HepG2 (cell line): Measurements from ENCODE around the gene CDC42BPG. TPM values are rescaled to one million over a fixed set of nuclear protein-coding genes. Genes with fewer than 3 reads are reported as not detected.
A peak's percentile ranks its signal among the peaks of the same experiment; 100 is the strongest.

Source experiments
- DNMT3B ChIP-seq: conservative IDR thresholded peaks from 2 replicates; pipeline ENCODE4 v1.6.1; 2016; ENCODE audit warnings: missing biosample characterization, control low read depth
- EEA1 ChIP-seq: sonication (generic); formaldehyde crosslinking; IDR thresholded peaks from 2 replicates; pipeline ENCODE4 v1.5.1; 2020; ENCODE audit warnings: mild to moderate bottlenecking, missing genetic modification reagents, borderline replicate concordance
- ELF1 ChIP-seq: sonication (generic); formaldehyde crosslinking; IDR thresholded peaks from 2 replicates; pipeline ENCODE4 v1.4.0; 2020; ENCODE audit warnings: missing genetic modification reagents
- FOXJ3 ChIP-seq: sonication (generic); formaldehyde crosslinking; IDR thresholded peaks from 2 replicates; pipeline ENCODE4 v1.4.0; 2020; ENCODE audit warnings: missing genetic modification reagents, mild to moderate bottlenecking, borderline replicate concordance
- HCFC1 ChIP-seq: fragments of 150-350 bp; IDR thresholded peaks from 2 replicates; pipeline ENCODE4 v1.6.1; 2014; ENCODE audit warnings: low read depth, low read length
- HNF4G ChIP-seq, 2 experiments: sonication (generic) in 1 of 2; formaldehyde crosslinking in 1 of 2; IDR thresholded peaks; 2 replicates each; pipeline versions ENCODE4 v1.4.0 to v1.6.1; 2011 to 2020; ENCODE audit warnings: borderline replicate concordance in 2 of 2, low read depth in 2 of 2, mild to moderate bottlenecking in 2 of 2, low read length in 1 of 2, missing genetic modification reagents in 1 of 2, moderate library complexity in 1 of 2
- HNRNPH1 ChIP-seq: fragments of 200-400 bp; formaldehyde crosslinking; optimal IDR thresholded peaks from 2 replicates; pipeline ENCODE3; 2017; ENCODE audit warnings: mild to moderate bottlenecking, low read depth, low read length
- HNRNPL ChIP-seq: fragments of 200-400 bp; formaldehyde crosslinking; IDR thresholded peaks from 2 replicates; pipeline ENCODE4 v1.6.1; 2017; ENCODE audit warnings: mild to moderate bottlenecking, low read depth, low read length
- ISX ChIP-seq: sonication (generic); formaldehyde crosslinking; conservative IDR thresholded peaks from 2 replicates; pipeline ENCODE4 v1.5.0; 2020; ENCODE audit warnings: missing genetic modification reagents
- JUND ChIP-seq: sonication (generic); formaldehyde crosslinking; IDR thresholded peaks from 2 replicates; pipeline ENCODE4 v1.8.0; 2022; ENCODE audit warnings: mild to moderate bottlenecking, missing genetic modification reagents
- KDM1A ChIP-seq: IDR thresholded peaks from 2 replicates; pipeline ENCODE4 v1.6.1; 2016; ENCODE audit warnings: missing compliant biosample characterization
- KDM2A ChIP-seq: sonication (generic); formaldehyde crosslinking; IDR thresholded peaks from 2 replicates; pipeline ENCODE4 v1.4.0; 2020; ENCODE audit warnings: low read depth, missing genetic modification reagents, borderline replicate concordance
- MAFK ChIP-seq, 2 experiments: IDR thresholded peaks in 1 of 2; conservative IDR thresholded peaks in 1 of 2; 2 replicates each; pipeline ENCODE4 v1.6.1; 2011; ENCODE audit warnings: improper control_type of control experiment in 2 of 2, low read length in 2 of 2
- REPIN1 ChIP-seq: sonication (generic); formaldehyde crosslinking; IDR thresholded peaks from 2 replicates; pipeline ENCODE4 v1.8.0; 2022; ENCODE audit warnings: missing genetic modification reagents, low read depth, mild to moderate bottlenecking, borderline replicate concordance
- SP2 ChIP-seq: sonication (generic); formaldehyde crosslinking; IDR thresholded peaks from 2 replicates; pipeline ENCODE4 v1.5.1; 2020; ENCODE audit warnings: mild to moderate bottlenecking, missing genetic modification reagents
- ZMYM3 ChIP-seq: sonication (generic); formaldehyde crosslinking; IDR thresholded peaks from 2 replicates; pipeline ENCODE4 v1.5.1; 2020; ENCODE audit warnings: mild to moderate bottlenecking, missing genetic modification reagents
- ZNF251 ChIP-seq: sonication (generic); formaldehyde crosslinking; IDR thresholded peaks from 2 replicates; pipeline ENCODE4 v1.9.0; 2021; ENCODE audit warnings: mild to moderate bottlenecking, missing genetic modification reagents
- ZNF33A ChIP-seq: sonication (generic); formaldehyde crosslinking; IDR thresholded peaks from 2 replicates; pipeline ENCODE4 v1.5.1; 2020; ENCODE audit warnings: missing genetic modification reagents, mild to moderate bottlenecking, moderate library complexity, borderline replicate concordance
- ZNF343 ChIP-seq: sonication (generic); formaldehyde crosslinking; IDR thresholded peaks from 2 replicates; pipeline ENCODE4 v1.4.0; 2020; ENCODE audit warnings: mild to moderate bottlenecking, missing genetic modification reagents
- ZNF563 ChIP-seq: sonication (generic); formaldehyde crosslinking; IDR thresholded peaks from 2 replicates; pipeline ENCODE4 v1.8.0; 2022; ENCODE audit warnings: mild to moderate bottlenecking, moderate library complexity, missing genetic modification reagents
- ZNF672 ChIP-seq: sonication (generic); formaldehyde crosslinking; IDR thresholded peaks from 2 replicates; pipeline ENCODE4 v1.8.1; 2022; ENCODE audit warnings: missing genetic modification reagents
- ZNF761 ChIP-seq: sonication (generic); formaldehyde crosslinking; conservative IDR thresholded peaks from 2 replicates; pipeline ENCODE4 v1.4.0; 2020; ENCODE audit warnings: mild to moderate bottlenecking, missing genetic modification reagents
- ZNF780A ChIP-seq: sonication (generic); formaldehyde crosslinking; IDR thresholded peaks from 2 replicates; pipeline ENCODE4 v1.8.0; 2022; ENCODE audit warnings: mild to moderate bottlenecking, missing genetic modification reagents, moderate library complexity
- polyA plus RNA-seq, 8 experiments: library from polyadenylated mRNA; depleted of rRNA in 3 of 8; stranded (reverse) in 7 of 8; unstranded in 1 of 8; fragments of >200 nt; fragmentation: Illumina TruSeq in 4 of 8; extraction: Trizol in 4 of 8; gene quantifications; 2 replicates each; pipeline versions ENCODE4 v1.2.1 to v1.2.3, GENCODE V29; 2011 to 2016; ENCODE audit warnings: low read depth in 4 of 8, missing spikeins in 1 of 8, mixed read lengths in 1 of 8; ENCODE audit not compliant: insufficient read depth in 1 of 8
- total RNA-seq, 5 experiments: library from RNA; depleted of rRNA; stranded (reverse); fragments of >200 nt; fragmentation: Illumina TruSeq; extraction: Trizol; gene quantifications; 2 replicates each; pipeline ENCODE4 v1.2.3, GENCODE V29; 2016; ENCODE audit warnings: low read depth in 1 of 5
- TF ChIP-seq, protein P1 (sequence below): sonication (generic); formaldehyde crosslinking; IDR thresholded peaks from 2 replicates; pipeline ENCODE4 v1.8.1; 2023; ENCODE audit warnings: mild to moderate bottlenecking, missing genetic modification reagents, borderline replicate concordance
- TF ChIP-seq, protein P2 (sequence below): sonication (generic); formaldehyde crosslinking; conservative IDR thresholded peaks from 2 replicates; pipeline ENCODE4 v1.4.0; 2020; ENCODE audit warnings: mild to moderate bottlenecking, missing genetic modification reagents, moderate library complexity
- TF ChIP-seq, protein P3 (sequence below): sonication (generic); formaldehyde crosslinking; IDR thresholded peaks from 2 replicates; pipeline ENCODE4 v1.8.0; 2022; ENCODE audit warnings: missing genetic modification reagents, mild to moderate bottlenecking, borderline replicate concordance

Gene CDC42BPG
- total and polyA plus RNA-seq, 2 of the 13 experiments (the other 11 are each of a cell fraction or from before 2014, with no cell fraction given) = 0.55 to 1.4 TPM

- no peak for TF ChIP-seq ZNF780A (CRISPR knock-in tag)
- no peak for TF ChIP-seq HCFC1
- no peak for TF ChIP-seq ZNF343 (CRISPR knock-in tag)
- TF ChIP-seq ZNF761 (CRISPR knock-in tag) = no peak
- TF ChIP-seq KDM1A (CRISPR knock-in tag) = no peak
- TF ChIP-seq, protein P1, sequence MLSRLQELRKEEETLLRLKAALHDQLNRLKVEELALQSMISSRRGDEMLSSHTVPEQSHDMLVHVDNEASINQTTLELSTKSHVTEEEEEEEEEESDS (CRISPR knock-in tag) = no peak
- no peak for TF ChIP-seq DNMT3B
- TF ChIP-seq ZNF251 (CRISPR knock-in tag) = no peak
- no peak for TF ChIP-seq JUND (CRISPR knock-in tag)
- no peak for TF ChIP-seq ZNF563 (CRISPR knock-in tag)
- no peak for TF ChIP-seq ZMYM3 (CRISPR knock-in tag)
- TF ChIP-seq REPIN1 (CRISPR knock-in tag) = 0 out of 2 replicates have a peak, but pooled peaks have one; percentile 35
- TF ChIP-seq ZNF672 (CRISPR knock-in tag) = no peak
- TF ChIP-seq ISX = no peak
- no peak for TF ChIP-seq FOXJ3 (CRISPR knock-in tag)
- TF ChIP-seq EEA1 (CRISPR knock-in tag) = no peak
- TF ChIP-seq MAFK (conservative IDR thresholded peaks at IDR 0.05 in 1 of 2, IDR thresholded peaks at IDR 0.05 in 1 of 2; ENCODE audit: low read length in 2 of 2) = no peak
- TF ChIP-seq HNRNPL = peak; percentile 98
- no peak for TF ChIP-seq ELF1 (CRISPR knock-in tag)
- no peak for TF ChIP-seq HNRNPH1
- TF ChIP-seq, protein P2, sequence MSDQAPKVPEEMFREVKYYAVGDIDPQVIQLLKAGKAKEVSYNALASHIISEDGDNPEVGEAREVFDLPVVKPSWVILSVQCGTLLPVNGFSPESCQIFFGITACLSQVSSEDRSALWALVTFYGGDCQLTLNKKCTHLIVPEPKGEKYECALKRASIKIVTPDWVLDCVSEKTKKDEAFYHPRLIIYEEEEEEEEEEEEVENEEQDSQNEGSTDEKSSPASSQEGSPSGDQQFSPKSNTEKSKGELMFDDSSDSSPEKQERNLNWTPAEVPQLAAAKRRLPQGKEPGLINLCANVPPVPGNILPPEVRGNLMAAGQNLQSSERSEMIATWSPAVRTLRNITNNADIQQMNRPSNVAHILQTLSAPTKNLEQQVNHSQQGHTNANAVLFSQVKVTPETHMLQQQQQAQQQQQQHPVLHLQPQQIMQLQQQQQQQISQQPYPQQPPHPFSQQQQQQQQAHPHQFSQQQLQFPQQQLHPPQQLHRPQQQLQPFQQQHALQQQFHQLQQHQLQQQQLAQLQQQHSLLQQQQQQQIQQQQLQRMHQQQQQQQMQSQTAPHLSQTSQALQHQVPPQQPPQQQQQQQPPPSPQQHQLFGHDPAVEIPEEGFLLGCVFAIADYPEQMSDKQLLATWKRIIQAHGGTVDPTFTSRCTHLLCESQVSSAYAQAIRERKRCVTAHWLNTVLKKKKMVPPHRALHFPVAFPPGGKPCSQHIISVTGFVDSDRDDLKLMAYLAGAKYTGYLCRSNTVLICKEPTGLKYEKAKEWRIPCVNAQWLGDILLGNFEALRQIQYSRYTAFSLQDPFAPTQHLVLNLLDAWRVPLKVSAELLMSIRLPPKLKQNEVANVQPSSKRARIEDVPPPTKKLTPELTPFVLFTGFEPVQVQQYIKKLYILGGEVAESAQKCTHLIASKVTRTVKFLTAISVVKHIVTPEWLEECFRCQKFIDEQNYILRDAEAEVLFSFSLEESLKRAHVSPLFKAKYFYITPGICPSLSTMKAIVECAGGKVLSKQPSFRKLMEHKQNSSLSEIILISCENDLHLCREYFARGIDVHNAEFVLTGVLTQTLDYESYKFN (CRISPR knock-in tag) = peak; percentile 58
- TF ChIP-seq HNF4G (IDR thresholded peaks at IDR 0.05; ENCODE audit: borderline replicate concordance, low read depth, low read length) = peak; percentile 50; the same call in 1 of the 2 replicates
- TF ChIP-seq HNF4G (CRISPR knock-in tag; IDR thresholded peaks at IDR 0.05; ENCODE audit: borderline replicate concordance, low read depth) = no peak
- 0 out of 2 replicates have a peak, but pooled peaks have one; percentile 17 for TF ChIP-seq KDM2A (CRISPR knock-in tag)
- TF ChIP-seq SP2 (CRISPR knock-in tag) = no peak
- TF ChIP-seq, protein P3, sequence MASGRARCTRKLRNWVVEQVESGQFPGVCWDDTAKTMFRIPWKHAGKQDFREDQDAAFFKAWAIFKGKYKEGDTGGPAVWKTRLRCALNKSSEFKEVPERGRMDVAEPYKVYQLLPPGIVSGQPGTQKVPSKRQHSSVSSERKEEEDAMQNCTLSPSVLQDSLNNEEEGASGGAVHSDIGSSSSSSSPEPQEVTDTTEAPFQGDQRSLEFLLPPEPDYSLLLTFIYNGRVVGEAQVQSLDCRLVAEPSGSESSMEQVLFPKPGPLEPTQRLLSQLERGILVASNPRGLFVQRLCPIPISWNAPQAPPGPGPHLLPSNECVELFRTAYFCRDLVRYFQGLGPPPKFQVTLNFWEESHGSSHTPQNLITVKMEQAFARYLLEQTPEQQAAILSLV (CRISPR knock-in tag) = no peak
- TF ChIP-seq ZNF33A (CRISPR knock-in tag) = no peak
Measured at GRCh38 chr11:64875369-64876228, 31.1 kb upstream of the CDC42BPG start (continued).
